ENCODE measurements around the gene SLC4A2. TPM values are rescaled to one million over a fixed set of nuclear protein-coding genes. Genes with fewer than 3 reads are reported as not detected.
A peak's percentile ranks its signal among the peaks of the same experiment; 100 is the strongest.

Gene SLC4A2
- total RNA-seq, 1 donor: 65.4 TPM

- peak; percentile 88 for DNase-seq (ENCODE audit: low read depth)
- TF ChIP-seq CTCF (IDR thresholded peaks at IDR 0.05; ENCODE audit: insufficient read depth, low read length): no peak
- H3K4me3 ChIP-seq (ENCODE audit: low read depth, low read length): no peak overlapping the region
These were observed 12.5 kb upstream of the SLC4A2 start for GRCh38 chr7:151046603-151047573.

- TF ChIP-seq CTCF (IDR thresholded peaks at IDR 0.05; ENCODE audit: insufficient read depth, low read length): no peak
- DNase-seq (ENCODE audit: low read depth): no peak
- no peak within 1 kb of the TSS for H3K4me3 ChIP-seq (ENCODE audit: low read depth, low read length)
These were observed 11.2 kb upstream of the SLC4A2 start, which contains the start of gene ASIC3 for GRCh38 chr7:151047976-151048815. Gene ASIC3, plus strand, starts transcription at chr7:151048531. Its CDS starts 355 bp downstream, at chr7:151048886.

GRCh38 chr7:151048911-151049463, 10.4 kb upstream of the SLC4A2 start:
- no peak overlapping the region for H3K4me3 ChIP-seq (ENCODE audit: low read depth, low read length)
- no peak for TF ChIP-seq CTCF (IDR thresholded peaks at IDR 0.05; ENCODE audit: insufficient read depth, low read length)
- DNase-seq (ENCODE audit: low read depth): no peak

- peak; percentile 65 for DNase-seq (ENCODE audit: low read depth)
- H3K4me3 ChIP-seq (ENCODE audit: low read depth, low read length): no peak overlapping the region
- no peak for TF ChIP-seq CTCF (IDR thresholded peaks at IDR 0.05; ENCODE audit: insufficient read depth, low read length)
These were observed 8.3 kb upstream of the SLC4A2 start for GRCh38 chr7:151051108-151051507.

GRCh38 chr7:151053096-151053495, 6.3 kb upstream of the SLC4A2 start:
- no peak overlapping the region for H3K4me3 ChIP-seq (ENCODE audit: low read depth, low read length)
- no peak for DNase-seq (ENCODE audit: low read depth)
- no peak for TF ChIP-seq CTCF (IDR thresholded peaks at IDR 0.05; ENCODE audit: insufficient read depth, low read length)

- no peak overlapping the region for H3K4me3 ChIP-seq (ENCODE audit: low read depth, low read length)
- no peak for DNase-seq (ENCODE audit: low read depth)
- TF ChIP-seq CTCF (IDR thresholded peaks at IDR 0.05; ENCODE audit: insufficient read depth, low read length): no peak
These were observed 5.6 kb upstream of the SLC4A2 start for GRCh38 chr7:151053751-151054150.

Measured in fibroblast of the aortic adventitia (primary cell).